ENCODE data around the gene ZFAND3.

ZFAND3 gene

GRCh38 chr6:37840143-37840939 is 20.8 kb downstream of the ZFAND3 start:
- DNase-seq, result no peak
- 100% methylated on average over 7 of the region's 8 CpGs for WGBS
- Histone ChIP-seq H3K4me1 (ENCODE audit: control insufficient read depth, insufficient read depth, low read depth, low read length) (peaks cover 5% of the 10 kb centered on the region), H2BK15ac (ENCODE audit: low read depth, poor library complexity, severe bottlenecking) (no peak overlapping the region), H3K23ac (ENCODE audit: low read length in 2 of 2) (no peak overlapping the region), H3K18ac (ENCODE audit: low read depth in 1 of 2, low read length in 2 of 2) (no peak overlapping the region), H2BK5ac (ENCODE audit: low read depth, low read length, poor library complexity, severe bottlenecking) (no peak overlapping the region), H3K79me1 (replicated peaks; ENCODE audit: low read length, poor library complexity, severe bottlenecking) (no peaks in the 10 kb centered on the region), H3K27ac (ENCODE audit: low read length, poor library complexity, severe bottlenecking) (no peak overlapping the region), H3K4me2 (ENCODE audit: low read length, poor library complexity, severe bottlenecking) (no peak overlapping the region), H2AK5ac (ENCODE audit: low read length, severe bottlenecking) (no peak overlapping the region), H3K27me3 (ENCODE audit: control insufficient read depth in 1 of 2, insufficient read depth in 1 of 2, low read length in 2 of 2) (no peaks in the 10 kb centered on the region), H2BK12ac (ENCODE audit: low read length in 2 of 2) (no peak overlapping the region), H3K4ac (ENCODE audit: low read depth in 1 of 2, low read length in 2 of 2) (no peak overlapping the region), H3K36me3 (ENCODE audit: control insufficient read depth in 1 of 2, insufficient read depth in 2 of 2, low read depth in 1 of 2, low read length in 2 of 2) (peaks cover 0 to 13% of the 10 kb centered on the region in 2 experiments), H3K4me3 (ENCODE audit: insufficient read depth in 1 of 2, low read depth in 1 of 2, low read length in 2 of 2) (no peak overlapping the region), H3K9me3 (ENCODE audit: control insufficient read depth, low read length) (no peaks in the 10 kb centered on the region), H2AFZ (ENCODE audit: low read depth, low read length) (no peak overlapping the region), H4K91ac (ENCODE audit: low read length) (no peak overlapping the region), H2BK120ac (ENCODE audit: low read depth, low read length) (no peak overlapping the region), H3K9ac (ENCODE audit: low read length) (no peak overlapping the region), H3K14ac (ENCODE audit: low read length in 2 of 2) (no peak overlapping the region), H4K8ac (ENCODE audit: low read length) (no peak overlapping the region)

- H3K9me3 ChIP-seq (ENCODE audit: control insufficient read depth, low read length), result no peaks in the 10 kb centered on the region
- peaks cover 5% of the 10 kb centered on the region for H3K4me1 ChIP-seq (ENCODE audit: control insufficient read depth, insufficient read depth, low read depth, low read length)
- no peak overlapping the region for H2AK5ac ChIP-seq (ENCODE audit: low read length, severe bottlenecking)
- no peak overlapping the region for H2AFZ ChIP-seq (ENCODE audit: low read depth, low read length)
- H3K27me3 ChIP-seq (ENCODE audit: control insufficient read depth in 1 of 2, insufficient read depth in 1 of 2, low read length in 2 of 2), result no peaks in the 10 kb centered on the region
- no peaks in the 10 kb centered on the region for H3K79me1 ChIP-seq (replicated peaks; ENCODE audit: low read length, poor library complexity, severe bottlenecking)
- H2BK12ac ChIP-seq (ENCODE audit: low read length in 2 of 2), result no peak overlapping the region
- no peak overlapping the region for H3K4me2 ChIP-seq (ENCODE audit: low read length, poor library complexity, severe bottlenecking)
- H3K23ac ChIP-seq (ENCODE audit: low read length in 2 of 2), result no peak overlapping the region
- no peak overlapping the region for H3K9ac ChIP-seq (ENCODE audit: low read length)
- no peak overlapping the region for H3K14ac ChIP-seq (ENCODE audit: low read length in 2 of 2)
- no peak overlapping the region for H2BK15ac ChIP-seq (ENCODE audit: low read depth, poor library complexity, severe bottlenecking)
- peaks cover 0 to 13% of the 10 kb centered on the region in 2 experiments for H3K36me3 ChIP-seq (ENCODE audit: control insufficient read depth in 1 of 2, insufficient read depth in 2 of 2, low read depth in 1 of 2, low read length in 2 of 2)
- no peak overlapping the region for H3K27ac ChIP-seq (ENCODE audit: low read length, poor library complexity, severe bottlenecking)
- no peak overlapping the region for H2BK5ac ChIP-seq (ENCODE audit: low read depth, low read length, poor library complexity, severe bottlenecking)
- H3K4ac ChIP-seq (ENCODE audit: low read depth in 1 of 2, low read length in 2 of 2), result no peak overlapping the region
- no peak overlapping the region for H4K8ac ChIP-seq (ENCODE audit: low read length)
- no peak for DNase-seq
- WGBS, result no CpG with 5 or more reads among the region's 1 CpG
- no peak overlapping the region for H3K18ac ChIP-seq (ENCODE audit: low read depth in 1 of 2, low read length in 2 of 2)
- H4K91ac ChIP-seq (ENCODE audit: low read length), result no peak overlapping the region
- no peak overlapping the region for H3K4me3 ChIP-seq (ENCODE audit: insufficient read depth in 1 of 2, low read depth in 1 of 2, low read length in 2 of 2)
- no peak overlapping the region for H2BK120ac ChIP-seq (ENCODE audit: low read depth, low read length)
These were observed 21.4 kb downstream of the ZFAND3 start for GRCh38 chr6:37840940-37841300.

- 86% methylated on average over 4 of the region's 6 CpGs for WGBS
- no peak overlapping the region for H3K14ac ChIP-seq (ENCODE audit: low read length in 2 of 2)
These were observed 25.7 kb downstream of the ZFAND3 start for GRCh38 chr6:37845026-37845911.

DNA sequence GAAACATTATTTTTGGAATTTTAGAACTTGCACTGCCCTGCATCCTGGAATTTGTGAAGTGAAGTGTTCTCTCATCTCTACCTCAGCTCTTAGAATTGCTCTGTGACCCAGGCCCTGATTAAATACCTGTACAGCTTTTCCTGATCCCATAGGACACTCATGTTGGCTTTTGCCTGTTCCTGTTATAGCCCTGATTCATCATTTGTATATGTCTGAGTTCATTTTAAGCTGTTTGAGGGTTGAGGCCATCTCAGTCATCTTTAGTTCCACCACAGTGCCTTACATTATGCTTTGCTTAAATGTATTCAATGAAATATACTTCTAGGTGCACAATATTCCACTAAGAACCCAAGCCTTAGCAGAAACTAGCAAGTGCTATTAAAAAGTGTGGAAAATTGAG is 26.4 kb downstream of the ZFAND3 start:
- H2BK12ac ChIP-seq (ENCODE audit: low read length in 2 of 2), result no peak overlapping the region
- no peak overlapping the region for H3K4me3 ChIP-seq (ENCODE audit: insufficient read depth in 1 of 2, low read depth in 1 of 2, low read length in 2 of 2)
- H2BK15ac ChIP-seq (ENCODE audit: low read depth, poor library complexity, severe bottlenecking), result no peak overlapping the region
- no peak overlapping the region for H2AFZ ChIP-seq (ENCODE audit: low read depth, low read length)
- H2BK120ac ChIP-seq (ENCODE audit: low read depth, low read length), result no peak overlapping the region
- H3K4me1 ChIP-seq (ENCODE audit: control insufficient read depth, insufficient read depth, low read depth, low read length), result peaks cover 13% of the 10 kb centered on the region
- H3K9me3 ChIP-seq (ENCODE audit: control insufficient read depth, low read length), result no peaks in the 10 kb centered on the region
- H4K8ac ChIP-seq (ENCODE audit: low read length), result no peak overlapping the region
- no peak overlapping the region for H3K27ac ChIP-seq (ENCODE audit: low read length, poor library complexity, severe bottlenecking)
- H3K4ac ChIP-seq (ENCODE audit: low read depth in 1 of 2, low read length in 2 of 2), result no peak overlapping the region
- H3K14ac ChIP-seq (ENCODE audit: low read length in 2 of 2), result no peak overlapping the region
- H3K36me3 ChIP-seq (ENCODE audit: control insufficient read depth in 1 of 2, insufficient read depth in 2 of 2, low read depth in 1 of 2, low read length in 2 of 2), result peaks cover 0 to under 1% of the 10 kb centered on the region in 2 experiments
- no peaks in the 10 kb centered on the region for H3K79me1 ChIP-seq (replicated peaks; ENCODE audit: low read length, poor library complexity, severe bottlenecking)
- H4K91ac ChIP-seq (ENCODE audit: low read length), result no peak overlapping the region
- no peak overlapping the region for H3K18ac ChIP-seq (ENCODE audit: low read depth in 1 of 2, low read length in 2 of 2)
- H2BK5ac ChIP-seq (ENCODE audit: low read depth, low read length, poor library complexity, severe bottlenecking), result no peak overlapping the region
- DNase-seq, result no peak
- no peak overlapping the region for H3K9ac ChIP-seq (ENCODE audit: low read length)
- H3K23ac ChIP-seq (ENCODE audit: low read length in 2 of 2), result no peak overlapping the region
- H2AK5ac ChIP-seq (ENCODE audit: low read length, severe bottlenecking), result no peak overlapping the region
- H3K4me2 ChIP-seq (ENCODE audit: low read length, poor library complexity, severe bottlenecking), result no peak overlapping the region
- H3K27me3 ChIP-seq (ENCODE audit: control insufficient read depth in 1 of 2, insufficient read depth in 1 of 2, low read length in 2 of 2), result no peaks in the 10 kb centered on the region

More at GRCh38 chr6:37845026-37845911, 25.7 kb downstream of the ZFAND3 start:
- H2AFZ ChIP-seq (ENCODE audit: low read depth, low read length), result no peak overlapping the region
- no peak overlapping the region for H3K4me3 ChIP-seq (ENCODE audit: insufficient read depth in 1 of 2, low read depth in 1 of 2, low read length in 2 of 2)
- no peak overlapping the region for H2BK15ac ChIP-seq (ENCODE audit: low read depth, poor library complexity, severe bottlenecking)
- H2AK5ac ChIP-seq (ENCODE audit: low read length, severe bottlenecking), result no peak overlapping the region
- no peak overlapping the region for H2BK120ac ChIP-seq (ENCODE audit: low read depth, low read length)
- H3K27ac ChIP-seq (ENCODE audit: low read length, poor library complexity, severe bottlenecking), result no peak overlapping the region
- peaks cover 0 to 3% of the 10 kb centered on the region in 2 experiments for H3K36me3 ChIP-seq (ENCODE audit: control insufficient read depth in 1 of 2, insufficient read depth in 2 of 2, low read depth in 1 of 2, low read length in 2 of 2)
- no peaks in the 10 kb centered on the region for H3K27me3 ChIP-seq (ENCODE audit: control insufficient read depth in 1 of 2, insufficient read depth in 1 of 2, low read length in 2 of 2)
- no peak overlapping the region for H3K23ac ChIP-seq (ENCODE audit: low read length in 2 of 2)
- no peak overlapping the region for H4K91ac ChIP-seq (ENCODE audit: low read length)
- no peak overlapping the region for H3K4ac ChIP-seq (ENCODE audit: low read depth in 1 of 2, low read length in 2 of 2)
- no peak overlapping the region for H3K9ac ChIP-seq (ENCODE audit: low read length)
- peaks cover 10% of the 10 kb centered on the region for H3K4me1 ChIP-seq (ENCODE audit: control insufficient read depth, insufficient read depth, low read depth, low read length)
- H3K9me3 ChIP-seq (ENCODE audit: control insufficient read depth, low read length), result no peaks in the 10 kb centered on the region
- H2BK5ac ChIP-seq (ENCODE audit: low read depth, low read length, poor library complexity, severe bottlenecking), result no peak overlapping the region
- no peak overlapping the region for H4K8ac ChIP-seq (ENCODE audit: low read length)
- DNase-seq, result no peak
- no peak overlapping the region for H3K18ac ChIP-seq (ENCODE audit: low read depth in 1 of 2, low read length in 2 of 2)
- no peak overlapping the region for H3K4me2 ChIP-seq (ENCODE audit: low read length, poor library complexity, severe bottlenecking)
- no peaks in the 10 kb centered on the region for H3K79me1 ChIP-seq (replicated peaks; ENCODE audit: low read length, poor library complexity, severe bottlenecking)
- H2BK12ac ChIP-seq (ENCODE audit: low read length in 2 of 2), result no peak overlapping the region
